Measurements from ENCODE around the gene CNTNAP2. TPM values are rescaled to one million over a fixed set of nuclear protein-coding genes. Genes with fewer than 3 reads are reported as not detected.

Gene CNTNAP2
- total and polyA plus RNA-seq, 2 of the 8 experiments (the other 6 are each of a cell fraction or from before 2014, with no cell fraction given), result 27.9 to 71.0 TPM

DNA sequence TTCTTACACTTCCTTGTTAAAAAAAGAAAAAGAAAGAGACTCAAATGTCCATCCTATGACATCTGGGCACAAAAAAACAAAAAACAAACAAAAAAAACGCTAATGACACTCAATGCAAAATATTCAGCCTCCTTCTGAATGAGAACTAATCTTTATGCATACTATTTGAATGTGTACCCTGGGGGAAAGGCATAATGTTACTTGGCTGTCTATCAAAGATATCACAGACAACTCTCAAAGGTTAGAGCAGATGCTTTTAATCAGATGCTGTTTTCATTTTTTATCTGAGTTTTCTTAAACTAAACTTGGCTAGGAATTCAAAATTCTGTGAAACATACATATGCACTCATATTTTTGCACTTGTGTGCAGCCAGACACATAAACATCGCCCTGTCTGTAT, 745.8 kb downstream of the CNTNAP2 start:
- Histone ChIP-seq H2BK20ac (ENCODE audit: low read length) (no peak overlapping the region), H2BK5ac (ENCODE audit: low read depth, low read length) (no peak overlapping the region), H4K5ac (ENCODE audit: insufficient read length, low read depth, low read length) (no peak overlapping the region), H3K18ac (ENCODE audit: extremely low read depth, low read length) (no peak overlapping the region), H4K20me1 (replicated peaks in 1 of 2; ENCODE audit: control insufficient read depth in 1 of 2, insufficient read depth in 2 of 2, low read length in 2 of 2) (no peaks in the 10 kb centered on the region), H3K9ac (replicated peaks in 1 of 4; ENCODE audit: extremely low read depth in 1 of 4, low read depth in 3 of 4, low read length in 3 of 4) (no peak overlapping the region), H3K23ac (ENCODE audit: insufficient read length) (no peak overlapping the region), H2BK12ac (ENCODE audit: low read depth, low read length) (no peak overlapping the region), H2BK15ac (ENCODE audit: low read length) (no peak overlapping the region), H3K9me3 (ENCODE audit: insufficient read depth in 2 of 2, low read depth in 1 of 2, low read length in 1 of 2) (no peaks in the 10 kb centered on the region), H3K79me1 (ENCODE audit: low read depth, low read length) (no peaks in the 10 kb centered on the region), H3K4ac (replicated peaks; ENCODE audit: insufficient read length, low read depth, low read length) (no peak overlapping the region), H3K56ac (replicated peaks; ENCODE audit: insufficient read length, low read depth, low read length) (no peak overlapping the region), H2AK5ac (ENCODE audit: low read depth, low read length) (no peak overlapping the region), H2AFZ (ENCODE audit: low read length) (no peak overlapping the region), H3K36me3 (ENCODE audit: control insufficient read depth in 2 of 4, insufficient read depth in 4 of 4, low read length in 3 of 4) (no peaks in the 10 kb centered on the region), H3K4me3 (ENCODE audit: extremely low read depth in 1 of 4, insufficient read depth in 2 of 4, low read depth in 3 of 4, low read length in 4 of 4) (no peak overlapping the region), H2BK120ac (replicated peaks; ENCODE audit: low read depth, low read length) (no peak overlapping the region), H3K27me3 (replicated peaks in 1 of 4; ENCODE audit: control insufficient read depth in 3 of 4, extremely low read depth in 1 of 4, insufficient read depth in 3 of 4, low read length in 3 of 4) (no peaks in the 10 kb centered on the region), H3K4me1 (replicated peaks in 1 of 4; ENCODE audit: control insufficient read depth in 3 of 4, insufficient read depth in 4 of 4, low read length in 3 of 4) (no peaks in the 10 kb centered on the region), H3K79me2 (ENCODE audit: control insufficient read depth in 1 of 2, insufficient read depth in 2 of 2, low read length in 2 of 2) (no peaks in the 10 kb centered on the region), H4K8ac (ENCODE audit: extremely low read depth, insufficient read depth, low read length) (no peak overlapping the region), H3K14ac (ENCODE audit: insufficient read length) (no peak overlapping the region), H3K4me2 (ENCODE audit: insufficient read depth in 1 of 2, low read depth in 2 of 2, low read length in 2 of 2) (no peak overlapping the region), H3K27ac (ENCODE audit: low read depth, low read length) (no peak overlapping the region), H4K91ac (replicated peaks; ENCODE audit: insufficient read length, low read length) (no peak overlapping the region), H3K23me2 (ENCODE audit: low read depth, low read length) (no peaks in the 10 kb centered on the region)
- ChIA-PET POLR2A (ENCODE audit: partially characterized antibody) (no interaction called here), CTCF (ENCODE audit: partially characterized antibody) (no interaction called here)
- DNase-seq (ENCODE audit: low read depth in 1 of 2, low spot score in 2 of 2) (no peak), FAIRE-seq (no peak)
- WGBS, 2 experiments (ENCODE audit: extremely low coverage in 1 of 2, insufficient coverage in 1 of 2, insufficient read length in 1 of 2, insufficient replicate concordance in 2 of 2, low coverage in 1 of 2, low lambda C conversion rate in 2 of 2, missing lambda C conversion rate in 1 of 2), result 80% methylated on average over 2 of the region's 2 CpGs; no CpG with 5 or more reads in 1 of the 2 experiments
- TF ChIP-seq SIX5 (IDR thresholded peaks at IDR 0.05; ENCODE audit: low read depth, low read length) (no peak), CBX8 (IDR thresholded peaks at IDR 0.05; ENCODE audit: borderline replicate concordance, low read depth, low read length) (no peak), BACH1 (IDR thresholded peaks at IDR 0.05; ENCODE audit: low read length) (no peak), HDAC2 (IDR thresholded peaks at IDR 0.05; ENCODE audit: borderline replicate concordance in 1 of 2, low read depth in 2 of 2, low read length in 2 of 2) (no peak), TAF7 (optimal IDR thresholded peaks at IDR 0.05; ENCODE audit: borderline replicate concordance, low read depth, low read length) (no peak), EP300 (IDR thresholded peaks at IDR 0.05; ENCODE audit: borderline replicate concordance in 1 of 2, low read depth in 2 of 2, low read length in 2 of 2) (no peak), CEBPB (IDR thresholded peaks at IDR 0.05; ENCODE audit: low read depth, low read length) (no peak), PHF8 (conservative IDR thresholded peaks at IDR 0.05; ENCODE audit: low read depth, low read length) (no peak), RAD21 (IDR thresholded peaks at IDR 0.05 in 1 of 2, conservative IDR thresholded peaks at IDR 0.05 in 1 of 2; ENCODE audit: low read depth in 2 of 2, low read length in 2 of 2) (no peak), POLR2A (IDR thresholded peaks at IDR 0.05; ENCODE audit: control extremely low read depth in 1 of 2, low read depth in 2 of 2, low read length in 2 of 2) (no peak), HDAC6 (IDR thresholded peaks at IDR 0.05; ENCODE audit: low read depth, low read length) (no peak), POU5F1 (IDR thresholded peaks at IDR 0.05; ENCODE audit: low read depth, low read length) (no peak), CHD2 (IDR thresholded peaks at IDR 0.05; ENCODE audit: low read length) (no peak)
- TF ChIP-seq, protein P1, sequence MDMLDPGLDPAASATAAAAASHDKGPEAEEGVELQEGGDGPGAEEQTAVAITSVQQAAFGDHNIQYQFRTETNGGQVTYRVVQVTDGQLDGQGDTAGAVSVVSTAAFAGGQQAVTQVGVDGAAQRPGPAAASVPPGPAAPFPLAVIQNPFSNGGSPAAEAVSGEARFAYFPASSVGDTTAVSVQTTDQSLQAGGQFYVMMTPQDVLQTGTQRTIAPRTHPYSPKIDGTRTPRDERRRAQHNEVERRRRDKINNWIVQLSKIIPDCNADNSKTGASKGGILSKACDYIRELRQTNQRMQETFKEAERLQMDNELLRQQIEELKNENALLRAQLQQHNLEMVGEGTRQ (IDR thresholded peaks at IDR 0.05; ENCODE audit: low read length), result no peak
